ENCODE results near the gene GOLGA6D.
"Not testable (repeated sequence)": the region's sequence is repeated elsewhere in the genome, so short reads cannot be mapped to it uniquely, and the experiment has no call there.

GOLGA6D gene

GRCh38 chr15:75274509-75275107, 8.0 kb upstream of the GOLGA6D start:
- CTCF ChIA-PET: interaction anchor here (0.7 to 1.5 kb wide), 12 partner anchors 70 to 1220 kb away, joined by 3 to 11 read pairs (median 3); partner anchors contain the start of gene PPCDC
- H3K4me3 ChIP-seq (ENCODE audit: low read depth, low read length); POLR2A ChIA-PET: not testable (repeated sequence)
- peak; percentile 30 for TF ChIP-seq CTCF (IDR thresholded peaks at IDR 0.05; ENCODE audit: insufficient read depth, low read length, missing control alignments)
- peak; percentile 1 for DNase-seq (ENCODE audit: low read depth, low spot score)

- CTCF ChIA-PET: interaction anchor here (0.7 to 1.5 kb wide), 5 partner anchors 71 to 953 kb away, joined by 3 to 11 read pairs (median 3); no protein-coding TSS in a partner anchor
- DNase-seq (ENCODE audit: low read depth, low spot score); H3K4me3 ChIP-seq (ENCODE audit: low read depth, low read length); POLR2A ChIA-PET: not testable (repeated sequence)
Measured at GRCh38 chr15:75275617-75276016, 7.0 kb upstream of the GOLGA6D start.

GRCh38 chr15:75278497-75278896, 4.1 kb upstream of the GOLGA6D start:
- POLR2A ChIA-PET; DNase-seq (ENCODE audit: low read depth, low spot score); H3K4me3 ChIP-seq (ENCODE audit: low read depth, low read length); CTCF ChIA-PET: not testable (repeated sequence)

- H3K4me3 ChIP-seq (ENCODE audit: low read depth, low read length); POLR2A ChIA-PET; CTCF ChIA-PET; DNase-seq (ENCODE audit: low read depth, low spot score): not testable (repeated sequence)
Measured at GRCh38 chr15:75284152-75284551, 1.5 kb downstream of the GOLGA6D start.

GRCh38 chr15:75293660-75294059, 11.0 kb downstream of the GOLGA6D start:
- H3K4me3 ChIP-seq (ENCODE audit: low read depth, low read length); CTCF ChIA-PET; POLR2A ChIA-PET; DNase-seq (ENCODE audit: low read depth, low spot score): not testable (repeated sequence)

- POLR2A ChIA-PET; DNase-seq (ENCODE audit: low read depth, low spot score); CTCF ChIA-PET; H3K4me3 ChIP-seq (ENCODE audit: low read depth, low read length): not testable (repeated sequence)
Measured at GRCh38 chr15:75298541-75299310, 16.1 kb downstream of the GOLGA6D start.

GRCh38 chr15:75299311-75299688, 16.7 kb downstream of the GOLGA6D start:
- CTCF ChIA-PET: not testable (repeated sequence)

GRCh38 chr15:75300026-75300425, 17.4 kb downstream of the GOLGA6D start:
- POLR2A ChIA-PET; H3K4me3 ChIP-seq (ENCODE audit: low read depth, low read length); DNase-seq (ENCODE audit: low read depth, low spot score): not testable (repeated sequence)
- CTCF ChIA-PET: interaction anchor here (0.8 to 1.4 kb wide), 2 partner anchors 270 to 304 kb away, joined by 3 to 4 read pairs; no protein-coding TSS in a partner anchor

More at GRCh38 chr15:75299311-75299688, 16.7 kb downstream of the GOLGA6D start:
- TF ChIP-seq CTCF (IDR thresholded peaks at IDR 0.05; ENCODE audit: insufficient read depth, low read length, missing control alignments): peak; percentile 9
- POLR2A ChIA-PET; DNase-seq (ENCODE audit: low read depth, low spot score); H3K4me3 ChIP-seq (ENCODE audit: low read depth, low read length): not testable (repeated sequence)

- DNase-seq (ENCODE audit: low read depth, low spot score): no peak
- no peak overlapping the region for H3K4me3 ChIP-seq (ENCODE audit: low read depth, low read length)
- no peak for TF ChIP-seq CTCF (IDR thresholded peaks at IDR 0.05; ENCODE audit: insufficient read depth, low read length, missing control alignments)
- ChIA-PET POLR2A (no interaction called here), CTCF (no interaction called here)
Measured at GRCh38 chr15:75302318-75302717, 19.7 kb downstream of the GOLGA6D start.

- H3K4me3 ChIP-seq (ENCODE audit: low read depth, low read length); DNase-seq (ENCODE audit: low read depth, low spot score); CTCF ChIA-PET; POLR2A ChIA-PET: not testable (repeated sequence)
Measured at GRCh38 chr15:75302753-75303152, 20.1 kb downstream of the GOLGA6D start.

Data from AG04449 (cell line).